Adrenal gland (tissue), 5 donors: ENCODE results near the gene KIAA1671.

Experiments
- CTCF ChIP-seq, 6 experiments: fragments of 450-650 bp in 4 of 6; fragments of 200-600 bp in 2 of 6; sonication (generic) in 1 of 6; IDR thresholded peaks; 1 replicate in 5 of 6; 2 replicates in 1 of 6; pipeline versions ENCODE4 v1.5.1 to v1.8.0; 2016 to 2021; ENCODE audit warnings: antibody characterized with exemption in 6 of 6, mild to moderate bottlenecking in 2 of 6, moderate library complexity in 1 of 6
- POLR2A ChIP-seq, 2 donors: fragments of 450-650 bp; IDR thresholded peaks; one replicate each; pipeline ENCODE4 v1.6.1; 2017; ENCODE audit warnings: antibody characterized with exemption in 2 of 2, mild to moderate bottlenecking in 2 of 2, moderate library complexity in 1 of 2
- donor health status: DM: no; HTN: no; CAD: no.

GRCh38 chr22:25064894-25065560 is 112.5 kb downstream of the KIAA1671 start:
- TF ChIP-seq POLR2A (IDR thresholded peaks at IDR 0.05) = no peak
- TF ChIP-seq CTCF (IDR thresholded peaks at IDR 0.05) = no peak
